Activated CD8-positive, alpha-beta T cell treated with anti-CD3 and anti-CD28 coated beads, Interleukin-2, amount 10 ng/mL, durations not matched to agents 7 days and 5 days (primary cell): ENCODE data around the gene YY1. TPM values are rescaled to one million over a fixed set of nuclear protein-coding genes. Genes with fewer than 3 reads are reported as not detected.
A peak's percentile ranks its signal among the peaks of the same experiment; 100 is the strongest.

ENCODE experiments used
- ATAC-seq: fragments of 150-1000 bp; cut with Tn5 transposase; one replicate; pipeline ENCODE4 v1.10.0; 2021; ENCODE audit warnings: moderate library complexity
- CTCF ChIA-PET: fragments of 350-600 bp; sonication (Branson Sonifier 250); formaldehyde crosslinking; loops from one replicate; lab custom pipeline; 2021; ENCODE audit warnings: antibody characterized with exemption; lab: Charles Lee
- POLR2A ChIA-PET: fragments of 350-600 bp; sonication (Branson Sonifier 250); formaldehyde crosslinking; loops from one replicate; lab custom pipeline; 2021; ENCODE audit warnings: antibody characterized with exemption; lab: Charles Lee
- DNase-seq: peaks from one replicate; pipeline ENCODE4 v3.0.0-alpha.2; 2020
- H3K27ac Mint-ChIP-seq: one replicate; pipeline ENCODE4 v1.8.0; 2021; ENCODE audit warnings: mild to moderate bottlenecking, mixed read lengths
- H3K27me3 Mint-ChIP-seq: one replicate; pipeline ENCODE4 v1.8.0; 2021; ENCODE audit warnings: low read depth, mixed read lengths
- H3K36me3 Mint-ChIP-seq: one replicate; pipeline ENCODE4 v1.8.0; 2021; ENCODE audit warnings: low read depth, mixed read lengths
- H3K4me1 Mint-ChIP-seq: one replicate; pipeline ENCODE4 v1.8.0; 2021; ENCODE audit warnings: low read depth, mixed read lengths
- H3K4me3 Mint-ChIP-seq: one replicate; pipeline ENCODE4 v1.8.0; 2021; ENCODE audit warnings: mild to moderate bottlenecking, mixed read lengths
- H3K9me3 Mint-ChIP-seq: one replicate; pipeline ENCODE4 v1.8.0; 2022; ENCODE audit warnings: mixed read lengths; ENCODE audit not compliant: insufficient read depth
- total RNA-seq, 2 experiments: library from RNA; stranded (reverse); gene quantifications; one replicate each; pipeline ENCODE4 v1.2.3, GENCODE V29; 2021

YY1 gene
- total RNA-seq, 2 experiments from 2014 or later, result 107 TPM

DNA sequence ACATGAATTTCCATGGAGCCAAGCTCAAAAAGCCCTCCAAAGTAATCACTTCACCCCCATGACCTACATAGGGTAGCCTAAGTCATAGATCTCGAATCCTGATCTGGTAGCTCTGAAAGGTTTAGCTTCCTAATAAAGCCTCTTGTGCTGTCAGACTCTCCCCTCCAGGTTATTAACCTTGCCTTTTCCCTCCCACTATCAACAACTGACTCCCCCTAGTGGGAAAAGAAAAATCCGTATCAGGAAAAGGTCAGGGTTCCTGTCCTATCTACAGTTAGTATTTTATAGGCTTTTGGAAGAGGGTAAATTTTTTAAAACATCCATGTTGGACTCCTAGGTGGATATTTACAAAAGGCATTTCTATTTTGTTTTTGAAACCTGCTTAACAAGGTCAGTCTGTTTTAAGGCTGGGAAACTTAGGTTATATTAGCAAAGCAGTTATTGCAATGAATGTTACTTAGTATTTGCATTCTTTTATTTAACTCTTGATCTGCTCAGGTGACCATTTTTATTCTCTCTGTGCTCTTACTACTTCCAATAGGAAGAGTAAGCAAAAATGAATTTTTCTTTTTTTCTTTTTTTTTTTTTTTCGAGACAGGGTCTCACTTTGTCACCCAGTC lies 8.0 kb downstream of the YY1 start:
- peaks cover 65% of the 10 kb centered on the region for H3K4me1 Mint-ChIP-seq
- ATAC-seq, result peak; percentile 55
- POLR2A ChIA-PET, result interaction anchor here (0.6 kb wide), 1 partner anchor 26 kb away, joined by 3 read pairs; no protein-coding TSS in a partner anchor

DNA sequence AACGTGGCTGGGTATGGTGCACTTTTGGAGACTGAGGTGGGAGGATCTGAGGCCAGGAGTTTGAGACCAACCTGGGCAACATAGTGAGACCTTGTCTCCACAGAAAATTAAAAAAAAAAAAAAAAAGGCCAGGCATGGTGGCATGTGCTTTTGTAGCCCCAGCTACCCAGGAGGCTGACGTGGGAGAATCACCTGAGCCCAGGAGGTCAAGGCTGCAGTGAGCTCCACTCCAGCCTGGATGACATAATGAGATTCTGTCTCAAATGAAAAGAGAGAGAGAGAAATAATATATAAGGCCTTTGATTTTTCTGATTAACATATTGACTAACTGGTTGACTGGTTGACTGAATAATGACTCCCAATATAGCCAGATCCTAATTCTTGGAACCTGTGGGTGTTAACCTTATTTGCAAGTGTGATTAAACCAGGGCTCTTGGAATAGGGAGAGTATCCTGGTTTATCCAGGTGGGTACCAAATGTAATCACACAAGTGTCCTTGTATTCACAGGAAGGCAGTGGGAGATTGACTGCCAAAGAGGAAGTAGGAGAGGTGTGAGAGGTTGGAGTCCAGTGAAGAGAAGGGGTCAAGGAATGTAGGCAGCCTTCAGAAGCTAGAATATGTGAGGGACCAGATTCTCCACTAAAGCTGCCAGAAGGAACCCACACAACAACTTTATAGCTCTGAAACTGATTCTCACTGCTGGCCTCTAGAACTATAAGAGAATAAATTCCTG lies 12.0 kb downstream of the YY1 start:
- DNase-seq (no peak), ATAC-seq (no peak)
- ChIA-PET CTCF (interaction anchor here (1.8 kb wide), 1 partner anchor 10 kb away, joined by 8 read pairs; no protein-coding TSS in a partner anchor), POLR2A (interaction anchor here (1.1 kb wide), 1 partner anchor 28 kb away, joined by 3 read pairs; no protein-coding TSS in a partner anchor)
- H3K9me3 Mint-ChIP-seq, result no peaks in the 10 kb centered on the region
- H3K4me1 Mint-ChIP-seq, result peaks cover 62% of the 10 kb centered on the region
- H3K27ac Mint-ChIP-seq, result no peak overlapping the region
- H3K27me3 Mint-ChIP-seq, result no peaks in the 10 kb centered on the region
- H3K4me3 Mint-ChIP-seq, result no peak overlapping the region
- peaks cover 26% of the 10 kb centered on the region for H3K36me3 Mint-ChIP-seq

More for the DNA sequence above, 8.0 kb downstream of the YY1 start:
- CTCF ChIA-PET, result interaction anchor here (0.9 to 1.6 kb wide), 10 partner anchors 9 to 264 kb away, joined by 3 to 6 read pairs (median 4); no protein-coding TSS in a partner anchor
- Mint-ChIP-seq H3K27me3 (no peaks in the 10 kb centered on the region), H3K9me3 (no peaks in the 10 kb centered on the region), H3K36me3 (peaks cover 29% of the 10 kb centered on the region), H3K27ac (peak overlapping the region; percentile 75), H3K4me3 (no peak overlapping the region)
- DNase-seq, result no peak

DNA sequence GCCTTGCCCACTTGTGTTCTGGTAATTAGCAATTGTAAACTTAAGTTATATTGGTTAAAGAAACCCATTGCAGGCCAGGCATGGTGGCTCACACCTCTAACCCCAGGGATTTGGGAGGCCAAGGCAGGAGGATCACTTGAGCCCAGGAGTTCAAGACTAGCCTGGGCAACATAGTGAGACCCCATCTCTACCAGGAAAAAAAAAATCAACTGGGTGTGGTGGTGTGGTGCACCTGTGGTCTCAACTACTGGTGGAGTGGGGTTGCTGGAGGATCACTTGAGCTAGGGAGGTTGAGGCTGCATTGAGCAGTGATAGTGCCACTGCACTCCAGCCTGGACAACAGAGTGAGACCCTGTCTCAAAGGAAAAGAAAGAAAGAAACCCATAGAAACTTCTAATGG lies 13.7 kb downstream of the YY1 start:
- no peaks in the 10 kb centered on the region for H3K27me3 Mint-ChIP-seq
- CTCF ChIA-PET, result no interaction called here
- H3K27ac Mint-ChIP-seq, result no peak overlapping the region
- POLR2A ChIA-PET, result no interaction called here
- ATAC-seq, result no peak
- H3K4me3 Mint-ChIP-seq, result no peak overlapping the region
- no peaks in the 10 kb centered on the region for H3K9me3 Mint-ChIP-seq
- H3K4me1 Mint-ChIP-seq, result peaks cover 61% of the 10 kb centered on the region
- DNase-seq, result no peak
- peaks cover 33% of the 10 kb centered on the region for H3K36me3 Mint-ChIP-seq

DNA sequence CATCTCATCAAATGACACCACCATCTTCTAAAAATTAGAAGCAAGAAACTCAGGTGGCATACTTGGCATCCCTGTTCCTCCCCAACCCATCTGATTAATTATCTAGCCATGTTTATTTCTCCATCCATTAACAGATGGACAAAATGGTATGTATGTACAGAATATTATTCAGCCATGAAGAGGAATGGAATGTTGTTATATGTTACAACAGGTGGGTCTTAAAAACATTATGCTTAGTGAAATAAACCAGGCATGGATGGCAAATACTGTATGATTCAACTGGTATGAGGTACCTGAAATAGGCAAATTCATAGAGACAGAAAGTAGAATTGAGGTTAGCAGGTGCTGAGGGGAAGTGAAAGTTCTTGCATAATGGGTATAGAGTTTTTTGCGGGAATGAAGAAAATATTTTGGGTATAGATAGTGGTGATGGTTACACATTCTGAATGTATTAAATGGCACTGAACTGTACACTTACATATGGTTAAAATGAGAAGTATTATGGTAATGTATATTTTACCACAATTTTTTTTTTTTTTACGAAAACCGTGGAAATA lies 17.5 kb downstream of the YY1 start:
- ATAC-seq, result no peak
- H3K27ac Mint-ChIP-seq, result no peak overlapping the region
- no peaks in the 10 kb centered on the region for H3K9me3 Mint-ChIP-seq
- peaks cover 72% of the 10 kb centered on the region for H3K4me1 Mint-ChIP-seq
- no peaks in the 10 kb centered on the region for H3K27me3 Mint-ChIP-seq
- no peak overlapping the region for H3K4me3 Mint-ChIP-seq
- CTCF ChIA-PET, result interaction anchor here (1.1 to 1.9 kb wide), 2 partner anchors 10 to 16 kb away, joined by 4 to 7 read pairs; no protein-coding TSS in a partner anchor
- peaks cover 28% of the 10 kb centered on the region for H3K36me3 Mint-ChIP-seq
- POLR2A ChIA-PET, result no interaction called here
- no peak for DNase-seq

DNA sequence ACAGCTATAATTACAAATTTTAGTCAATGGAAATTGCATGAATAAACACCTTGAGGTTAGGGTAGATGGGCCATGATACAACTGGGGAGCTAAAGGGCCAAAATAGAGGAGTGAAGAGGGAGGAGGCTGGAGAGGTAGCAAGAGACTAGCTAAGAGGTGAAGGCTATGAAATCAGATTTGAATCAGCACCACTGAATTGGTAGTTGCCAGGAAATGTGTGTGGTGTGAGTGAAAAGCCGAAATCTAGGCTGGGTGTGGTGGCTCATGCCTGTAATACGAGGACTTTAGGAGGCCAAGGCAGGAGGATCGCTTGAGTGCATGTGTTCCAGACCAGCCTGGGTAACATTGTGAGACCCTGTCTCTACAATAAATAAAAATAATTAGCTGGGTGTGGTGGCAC lies 22.7 kb downstream of the YY1 start:
- no peak overlapping the region for H3K4me3 Mint-ChIP-seq
- peak; percentile 73 for ATAC-seq
- POLR2A ChIA-PET, result no interaction called here
- H3K27me3 Mint-ChIP-seq, result no peaks in the 10 kb centered on the region
- H3K4me1 Mint-ChIP-seq, result peaks cover 66% of the 10 kb centered on the region
- H3K9me3 Mint-ChIP-seq, result no peaks in the 10 kb centered on the region
- peaks cover 37% of the 10 kb centered on the region for H3K36me3 Mint-ChIP-seq
- H3K27ac Mint-ChIP-seq, result peak overlapping the region; percentile 51
- DNase-seq, result peak; percentile 42
- CTCF ChIA-PET, result interaction anchor here (0.8 to 1.9 kb wide), 8 partner anchors 15 to 116 kb away, joined by 3 to 15 read pairs (median 4); no protein-coding TSS in a partner anchor

DNA sequence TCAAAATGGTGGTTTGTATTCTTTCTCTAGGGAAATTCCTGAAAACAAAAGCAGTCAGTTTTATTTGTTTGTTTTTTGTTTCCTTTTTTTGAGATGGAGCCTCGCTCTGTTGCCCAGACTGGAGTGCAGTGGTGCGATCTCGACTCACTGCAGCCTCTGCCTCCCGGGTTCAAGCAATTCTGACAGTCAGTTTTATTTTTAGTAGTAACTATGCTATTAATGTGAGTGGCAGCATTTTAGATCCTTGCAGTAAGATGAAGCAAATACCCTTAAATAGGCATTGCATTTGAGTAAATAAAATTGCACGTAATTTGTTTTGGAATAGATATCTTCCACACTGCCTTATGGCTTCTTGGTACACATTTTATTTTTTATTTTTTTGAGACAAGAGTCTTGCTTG lies 23.6 kb downstream of the YY1 start:
- H3K27ac Mint-ChIP-seq, result peak overlapping the region; percentile 32
- H3K9me3 Mint-ChIP-seq, result no peaks in the 10 kb centered on the region
- peaks cover 58% of the 10 kb centered on the region for H3K4me1 Mint-ChIP-seq
- no peaks in the 10 kb centered on the region for H3K27me3 Mint-ChIP-seq
- CTCF ChIA-PET, result interaction anchor here (0.9 to 1.9 kb wide), 4 partner anchors 21 to 70 kb away, joined by 3 to 15 read pairs (median 6); no protein-coding TSS in a partner anchor
- H3K4me3 Mint-ChIP-seq, result no peak overlapping the region
- no peak for ATAC-seq
- POLR2A ChIA-PET, result no interaction called here
- peaks cover 35% of the 10 kb centered on the region for H3K36me3 Mint-ChIP-seq
- DNase-seq, result no peak

DNA sequence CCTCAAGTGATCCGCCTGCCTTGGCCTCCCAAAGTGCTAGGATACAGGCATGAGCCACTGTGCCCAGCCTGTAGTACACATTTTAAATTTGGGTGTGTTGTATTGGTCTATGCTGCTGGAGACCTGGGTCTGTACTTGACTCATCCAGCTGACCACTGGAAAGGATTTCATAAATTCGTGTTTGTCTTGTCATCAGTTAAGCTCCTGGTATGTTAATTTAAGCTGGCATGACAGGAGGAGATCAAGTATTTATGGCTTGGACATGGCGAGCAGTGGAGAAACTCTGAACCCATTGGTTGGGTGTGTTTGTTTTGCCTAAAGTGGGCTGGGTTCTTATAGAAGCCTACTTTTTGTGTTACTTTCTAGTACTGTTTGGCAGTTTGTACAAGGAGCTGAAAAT lies 24.2 kb downstream of the YY1 start:
- DNase-seq (no peak), ATAC-seq (no peak)
- POLR2A ChIA-PET, result interaction anchor here (0.6 kb wide), 1 partner anchor 10 kb away, joined by 4 read pairs; no protein-coding TSS in a partner anchor
- Mint-ChIP-seq H3K4me1 (peaks cover 54% of the 10 kb centered on the region), H3K36me3 (peaks cover 38% of the 10 kb centered on the region), H3K9me3 (no peaks in the 10 kb centered on the region), H3K27me3 (no peaks in the 10 kb centered on the region), H3K27ac (peak overlapping the region; percentile 20), H3K4me3 (no peak overlapping the region)
- CTCF ChIA-PET, result interaction anchor here (0.9 to 2.2 kb wide), 2 partner anchors 16 to 22 kb away, joined by 3 to 5 read pairs; no protein-coding TSS in a partner anchor

DNA sequence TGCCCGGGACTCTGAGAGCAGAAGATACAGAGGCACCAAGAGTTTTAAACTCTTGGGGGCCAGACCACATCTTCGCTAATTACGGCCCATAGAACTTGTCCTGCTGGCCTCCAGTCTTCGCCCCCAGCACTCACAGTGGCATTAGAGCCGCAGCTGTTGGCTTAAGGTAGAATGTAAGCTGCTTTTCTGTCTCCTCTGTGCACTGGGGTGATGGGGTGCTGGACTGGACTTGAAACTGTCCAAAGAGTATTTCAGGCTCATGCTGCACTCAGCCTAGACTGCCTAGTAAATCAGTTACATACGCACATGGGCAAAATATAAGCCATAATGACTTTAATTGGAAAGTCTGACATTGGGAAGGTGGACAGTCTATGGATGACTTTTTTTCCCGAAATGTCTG lies 29.0 kb downstream of the YY1 start:
- ChIA-PET CTCF (interaction anchor here (1.0 to 1.8 kb wide), 5 partner anchors 9 to 26 kb away, joined by 3 to 6 read pairs (median 4); no protein-coding TSS in a partner anchor), POLR2A (no interaction called here)
- Mint-ChIP-seq H3K36me3 (peaks cover 33% of the 10 kb centered on the region), H3K27me3 (no peaks in the 10 kb centered on the region), H3K4me1 (peaks cover 20% of the 10 kb centered on the region), H3K9me3 (no peaks in the 10 kb centered on the region), H3K27ac (no peak overlapping the region), H3K4me3 (no peak overlapping the region)
- ATAC-seq (no peak), DNase-seq (no peak)

DNA sequence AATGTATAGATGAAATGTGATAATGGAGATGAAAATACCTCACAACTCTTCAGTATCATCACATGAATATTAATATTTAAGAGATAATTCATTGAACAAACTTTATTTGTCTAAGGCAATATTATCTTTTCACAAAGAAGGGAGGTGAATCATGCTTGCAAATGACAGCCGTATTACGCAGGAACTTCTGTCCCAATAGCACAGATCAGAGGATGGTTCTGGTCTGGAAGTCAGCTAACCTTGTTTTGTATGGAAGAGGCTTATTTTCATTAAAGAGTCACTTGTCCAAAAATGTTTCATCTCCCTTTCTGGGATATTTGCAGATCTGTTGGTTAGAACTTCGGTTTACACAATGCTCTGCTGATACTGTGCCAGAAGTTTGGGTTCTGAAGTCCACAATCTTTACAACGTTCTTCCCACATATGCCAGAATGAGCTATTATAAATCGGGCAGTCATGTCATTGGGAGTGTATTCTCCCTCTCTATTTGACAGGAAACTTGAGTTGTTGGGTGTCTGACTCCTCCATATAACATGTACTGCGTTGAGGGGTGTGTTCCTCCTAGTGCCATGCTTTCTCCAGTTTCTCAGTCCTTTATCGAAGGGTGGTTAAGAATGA lies 29.8 kb downstream of the YY1 start:
- peaks cover 26% of the 10 kb centered on the region for H3K36me3 Mint-ChIP-seq
- H3K27ac Mint-ChIP-seq, result no peak overlapping the region
- H3K9me3 Mint-ChIP-seq, result no peaks in the 10 kb centered on the region
- DNase-seq, result no peak
- H3K27me3 Mint-ChIP-seq, result no peaks in the 10 kb centered on the region
- peaks cover 16% of the 10 kb centered on the region for H3K4me1 Mint-ChIP-seq
- ATAC-seq, result no peak
- ChIA-PET POLR2A (no interaction called here), CTCF (interaction anchor here (0.9 to 1.8 kb wide), 4 partner anchors 10 to 27 kb away, joined by 3 to 6 read pairs (median 4); no protein-coding TSS in a partner anchor)
- no peak overlapping the region for H3K4me3 Mint-ChIP-seq

DNA sequence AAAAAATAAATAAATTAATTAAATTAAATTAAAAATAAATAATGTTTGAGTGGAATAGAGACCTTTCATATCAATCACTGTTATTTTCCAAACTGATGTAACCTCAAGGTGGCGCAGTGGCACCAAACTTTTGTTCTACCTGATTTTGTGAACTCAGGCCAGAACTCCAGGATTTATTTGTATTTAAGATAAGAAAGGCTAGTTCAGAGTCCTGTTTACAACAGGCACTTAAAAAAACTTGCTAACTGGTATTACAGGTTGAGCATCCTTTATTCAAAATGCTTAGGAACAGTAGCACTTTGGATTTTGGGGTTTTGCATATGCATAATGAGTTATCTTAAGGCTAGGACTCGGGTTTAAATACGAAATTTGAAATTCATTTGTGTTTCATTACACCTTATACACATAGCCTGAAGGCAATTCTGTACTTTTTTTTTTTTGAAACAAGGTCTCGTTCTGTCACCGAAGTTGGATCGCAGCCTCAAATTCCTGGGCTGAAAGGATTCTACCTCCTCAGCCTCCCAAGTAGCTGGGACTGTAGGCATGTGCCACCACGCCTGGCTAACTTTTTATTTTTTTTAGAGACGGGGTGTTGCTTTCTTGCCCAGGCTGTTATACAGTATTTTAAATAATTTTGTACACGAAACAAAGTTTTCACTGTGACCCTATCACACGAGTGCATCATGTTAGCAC lies 32.4 kb downstream of the YY1 start:
- Mint-ChIP-seq H3K36me3 (peaks cover 21% of the 10 kb centered on the region), H3K4me3 (no peak overlapping the region), H3K9me3 (no peaks in the 10 kb centered on the region), H3K27me3 (no peaks in the 10 kb centered on the region), H3K27ac (no peak overlapping the region), H3K4me1 (peaks cover 21% of the 10 kb centered on the region)
- ATAC-seq (no peak), DNase-seq (no peak)
- ChIA-PET CTCF (interaction anchor here (1.0 to 5.7 kb wide), 2 partner anchors 7 to 14 kb away, joined by 3 to 31 read pairs; no protein-coding TSS in a partner anchor), POLR2A (interaction anchor here (0.6 kb wide), 1 partner anchor 13 kb away, joined by 3 read pairs; no protein-coding TSS in a partner anchor)
